ENCODE results near the gene DYTN. TPM values are rescaled to one million over a fixed set of nuclear protein-coding genes. Genes with fewer than 3 reads are reported as not detected.
"Not testable (repeated sequence)": the region's sequence is repeated elsewhere in the genome, so short reads cannot be mapped to it uniquely, and the experiment has no call there.

DYTN gene
- total and polyA plus RNA-seq, 2 experiments from 2014 or later, result not detected

- Histone ChIP-seq H3K4me2 (no peak overlapping the region), H3K4me3 (no peak overlapping the region), H2AFZ (no peak overlapping the region), H3K36me3 (replicated peaks; ENCODE audit: insufficient read depth, low read depth) (no peaks in the 10 kb centered on the region), H3K4me1 (ENCODE audit: insufficient read depth) (no peaks in the 10 kb centered on the region), H3K27ac (no peak overlapping the region), H3K79me2 (no peaks in the 10 kb centered on the region), H3K9me3 (ENCODE audit: low read depth) (no peaks in the 10 kb centered on the region), H3K9me2 (replicated peaks; ENCODE audit: insufficient read depth) (no peaks in the 10 kb centered on the region), H3K27me3 (no peaks in the 10 kb centered on the region), H4K20me1 (ENCODE audit: insufficient read depth, poor library complexity, severe bottlenecking) (no peaks in the 10 kb centered on the region)
- no peak for DNase-seq (ENCODE audit: low spot score)
- 86% methylated on average over 2 of the region's 2 CpGs for WGBS (ENCODE audit: low lambda C conversion rate, missing lambda C conversion rate)
- TF ChIP-seq CTCF (IDR thresholded peaks at IDR 0.05; ENCODE audit: poor library complexity) (no peak), EZH2 (IDR thresholded peaks at IDR 0.05; ENCODE audit: borderline replicate concordance) (no peak), EZH2phosphoT487 (IDR thresholded peaks at IDR 0.05; ENCODE audit: low read depth, severe bottlenecking, unreplicated experiment) (no peak)
Measured at GRCh38 chr2:206727287-206727686, 9.1 kb upstream of the DYTN start.

- H3K9me3 ChIP-seq (ENCODE audit: low read depth), result no peaks in the 10 kb centered on the region
- no peaks in the 10 kb centered on the region for H4K20me1 ChIP-seq (ENCODE audit: insufficient read depth, poor library complexity, severe bottlenecking)
- 90% methylated on average over 1 of the region's 1 CpG for WGBS (ENCODE audit: low lambda C conversion rate, missing lambda C conversion rate)
- H3K4me3 ChIP-seq, result no peak overlapping the region
- H3K9me2 ChIP-seq (replicated peaks; ENCODE audit: insufficient read depth), result no peaks in the 10 kb centered on the region
- no peaks in the 10 kb centered on the region for H3K27me3 ChIP-seq
- no peak for TF ChIP-seq CTCF (IDR thresholded peaks at IDR 0.05; ENCODE audit: poor library complexity)
- no peaks in the 10 kb centered on the region for H3K79me2 ChIP-seq
- no peak overlapping the region for H3K27ac ChIP-seq
- H2AFZ ChIP-seq, result no peak overlapping the region
- H3K4me2 ChIP-seq, result no peak overlapping the region
- no peaks in the 10 kb centered on the region for H3K4me1 ChIP-seq (ENCODE audit: insufficient read depth)
- H3K36me3 ChIP-seq (replicated peaks; ENCODE audit: insufficient read depth, low read depth), result no peaks in the 10 kb centered on the region
- no peak for DNase-seq (ENCODE audit: low spot score)
Measured at GRCh38 chr2:206723288-206723687, 5.1 kb upstream of the DYTN start.

- 66% methylated on average over 4 of the region's 4 CpGs for WGBS (ENCODE audit: low lambda C conversion rate, missing lambda C conversion rate)
- Histone ChIP-seq H2AFZ (no peak overlapping the region), H3K36me3 (replicated peaks; ENCODE audit: insufficient read depth, low read depth) (no peaks in the 10 kb centered on the region), H3K4me3 (no peak overlapping the region), H3K27ac (no peak overlapping the region), H3K9me2 (replicated peaks; ENCODE audit: insufficient read depth) (no peaks in the 10 kb centered on the region), H3K4me1 (ENCODE audit: insufficient read depth) (no peaks in the 10 kb centered on the region), H3K79me2 (no peaks in the 10 kb centered on the region), H3K9me3 (ENCODE audit: low read depth) (no peaks in the 10 kb centered on the region), H3K27me3 (no peaks in the 10 kb centered on the region), H3K4me2 (no peak overlapping the region), H4K20me1 (ENCODE audit: insufficient read depth, poor library complexity, severe bottlenecking) (no peaks in the 10 kb centered on the region)
- DNase-seq (ENCODE audit: low spot score), result no peak
- TF ChIP-seq EZH2phosphoT487 (IDR thresholded peaks at IDR 0.05; ENCODE audit: low read depth, severe bottlenecking, unreplicated experiment) (no peak), EZH2 (IDR thresholded peaks at IDR 0.05; ENCODE audit: borderline replicate concordance) (no peak), CTCF (IDR thresholded peaks at IDR 0.05; ENCODE audit: poor library complexity) (no peak)
Measured at GRCh38 chr2:206721256-206721920, 3.2 kb upstream of the DYTN start.

DNA sequence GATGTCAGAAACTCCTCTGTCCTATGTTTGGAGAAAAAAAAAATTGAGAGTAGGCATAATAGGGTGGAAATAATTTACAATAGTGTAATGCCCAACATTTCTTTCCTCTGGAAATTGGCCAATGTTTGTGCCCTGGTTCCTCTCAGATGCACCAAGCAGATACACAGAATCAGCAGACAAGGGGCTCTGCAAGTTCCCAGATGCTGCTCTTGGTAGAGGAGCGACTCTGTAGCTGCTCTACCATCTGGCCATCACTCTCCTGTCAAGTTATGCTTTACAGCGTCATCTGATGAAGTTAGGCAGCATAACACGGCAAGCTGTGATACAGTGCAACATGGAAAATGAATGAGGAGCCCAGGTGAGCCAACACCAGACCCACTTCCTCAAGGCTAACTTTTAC is 1.6 kb downstream of the DYTN start:
- H3K36me3 ChIP-seq (replicated peaks; ENCODE audit: insufficient read depth, low read depth), result no peaks in the 10 kb centered on the region
- no peaks in the 10 kb centered on the region for H4K20me1 ChIP-seq (ENCODE audit: insufficient read depth, poor library complexity, severe bottlenecking)
- H3K27me3 ChIP-seq, result no peaks in the 10 kb centered on the region
- H3K79me2 ChIP-seq, result no peaks in the 10 kb centered on the region
- no peaks in the 10 kb centered on the region for H3K4me1 ChIP-seq (ENCODE audit: insufficient read depth)
- no peak for DNase-seq (ENCODE audit: low spot score)
- H3K4me2 ChIP-seq, result no peak overlapping the region
- no peak overlapping the region for H2AFZ ChIP-seq
- WGBS (ENCODE audit: low lambda C conversion rate, missing lambda C conversion rate), result 76% methylated on average over 3 of the region's 3 CpGs
- TF ChIP-seq EZH2phosphoT487 (IDR thresholded peaks at IDR 0.05; ENCODE audit: low read depth, severe bottlenecking, unreplicated experiment) (no peak), CTCF (IDR thresholded peaks at IDR 0.05; ENCODE audit: poor library complexity) (no peak), EZH2 (IDR thresholded peaks at IDR 0.05; ENCODE audit: borderline replicate concordance) (no peak)
- no peak overlapping the region for H3K27ac ChIP-seq
- no peak overlapping the region for H3K4me3 ChIP-seq
- no peaks in the 10 kb centered on the region for H3K9me3 ChIP-seq (ENCODE audit: low read depth)
- no peaks in the 10 kb centered on the region for H3K9me2 ChIP-seq (replicated peaks; ENCODE audit: insufficient read depth)

GRCh38 chr2:206715183-206715582 is 3.0 kb downstream of the DYTN start:
- not testable (repeated sequence) for H3K36me3 ChIP-seq (replicated peaks; ENCODE audit: insufficient read depth, low read depth); DNase-seq (ENCODE audit: low spot score); H3K4me3 ChIP-seq; H3K27ac ChIP-seq; H3K4me1 ChIP-seq (ENCODE audit: insufficient read depth); H3K9me3 ChIP-seq (ENCODE audit: low read depth); H2AFZ ChIP-seq; H4K20me1 ChIP-seq (ENCODE audit: insufficient read depth, poor library complexity, severe bottlenecking); H3K79me2 ChIP-seq; H3K4me2 ChIP-seq; H3K9me2 ChIP-seq (replicated peaks; ENCODE audit: insufficient read depth); H3K27me3 ChIP-seq
- 66% methylated on average over 4 of the region's 4 CpGs for WGBS (ENCODE audit: low lambda C conversion rate, missing lambda C conversion rate)
